IPS DF 6.9 (cell line): ENCODE measurements around the gene UNC45A.
A peak's percentile ranks its signal among the peaks of the same experiment; 100 is the strongest.

Experiments
- DNase-seq: peaks from one replicate; pipeline ENCODE4 v3.0.0-alpha.2; 2013; ENCODE audit warnings: low read depth, low spot score
- H3K27ac ChIP-seq: one replicate; pipeline ENCODE4 v1.5.1; 2013; ENCODE audit warnings: low read length, control low read depth
- H3K27me3 ChIP-seq: 2 replicates; pipeline ENCODE4 v1.6.1; 2013; ENCODE audit warnings: mild to moderate bottlenecking, low read length; ENCODE audit not compliant: control insufficient read depth, insufficient read depth
- H3K36me3 ChIP-seq: 2 replicates; pipeline ENCODE4 v1.6.1; 2013; ENCODE audit warnings: low read length; ENCODE audit not compliant: control insufficient read depth, insufficient read depth
- H3K4me1 ChIP-seq: 2 replicates; pipeline ENCODE4 v1.6.1; 2013; ENCODE audit warnings: low read length; ENCODE audit not compliant: control insufficient read depth, insufficient read depth
- H3K4me3 ChIP-seq: 2 replicates; pipeline ENCODE4 v1.5.1; 2013; ENCODE audit warnings: mild to moderate bottlenecking, low read length
- H3K9me3 ChIP-seq: 2 replicates; pipeline ENCODE4 v1.6.1; 2013; ENCODE audit warnings: low read length, inconsistent platforms; ENCODE audit not compliant: control insufficient read depth, insufficient read depth
- WGBS: extraction: QIAGEN DNeasy Blood & Tissue Kit; methylation state at CpG from one replicate; pipeline ENCODE4 v1.1.7; 2013; ENCODE audit warnings: mixed read lengths, missing lambda C conversion rate; ENCODE audit not compliant: insufficient read length, insufficient coverage; 5-methylcytosine and 5-hydroxymethylcytosine counted together

The UNC45A gene

DNA sequence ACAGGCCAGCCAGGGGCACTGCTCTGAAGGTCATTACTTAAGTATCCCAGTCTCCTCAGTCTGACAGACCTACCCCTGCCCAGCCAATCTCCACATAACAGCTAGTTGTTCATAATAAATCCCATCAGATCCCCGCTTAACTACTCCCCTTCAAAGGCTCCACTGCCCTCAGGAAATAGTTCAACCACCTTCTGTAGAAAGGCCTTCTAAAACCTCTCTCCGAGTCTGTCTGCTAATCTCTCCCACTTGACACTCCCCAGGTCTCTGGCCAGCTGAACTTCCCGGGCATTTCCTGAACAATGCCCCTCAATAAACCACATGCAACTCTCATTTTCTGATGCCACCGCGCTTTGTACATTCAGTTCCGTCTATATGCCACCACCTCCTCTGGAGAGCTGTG, 53.2 kb downstream of the UNC45A start:
- WGBS, result no CpG with 5 or more reads among the region's 6 CpGs
- Histone ChIP-seq H3K9me3 (no peaks in the 10 kb centered on the region), H3K36me3 (peaks cover 5% of the 10 kb centered on the region; the same call in 1 of the 2 replicates), H3K27ac (no peak overlapping the region), H3K4me3 (no peak overlapping the region), H3K4me1 (no peaks in the 10 kb centered on the region), H3K27me3 (no peaks in the 10 kb centered on the region)
- DNase-seq, result no peak

- no peaks in the 10 kb centered on the region; the same call in 1 of the 2 replicates for H3K36me3 ChIP-seq
- no peaks in the 10 kb centered on the region for H3K27me3 ChIP-seq
- no CpG with 5 or more reads among the region's 7 CpGs for WGBS
- H3K27ac ChIP-seq, result no peak overlapping the region
- H3K4me3 ChIP-seq, result no peak overlapping the region
- H3K9me3 ChIP-seq, result no peaks in the 10 kb centered on the region
- no peaks in the 10 kb centered on the region for H3K4me1 ChIP-seq
- no peak for DNase-seq
Observed at GRCh38 chr15:90989040-90989768, 54.1 kb downstream of the UNC45A start.

DNA sequence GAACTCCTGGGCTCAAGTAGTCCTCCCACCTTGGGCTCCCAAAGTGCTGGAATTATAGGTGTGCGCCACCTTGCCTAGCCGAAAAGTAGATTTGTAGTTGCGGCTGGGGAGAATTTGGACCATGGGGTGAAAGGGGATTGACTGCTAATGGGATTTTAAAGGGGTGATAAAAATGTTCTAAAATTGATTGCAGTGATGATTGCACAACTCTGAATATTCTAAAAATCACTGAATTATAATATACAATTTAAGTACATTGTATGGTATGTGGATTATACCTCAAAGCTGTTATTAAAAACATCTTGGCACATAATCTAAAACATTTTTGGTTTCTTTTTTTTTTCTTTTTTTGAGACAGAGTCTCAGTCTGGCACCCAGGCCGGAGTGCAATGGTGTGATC, 55.4 kb downstream of the UNC45A start:
- Histone ChIP-seq H3K4me1 (no peaks in the 10 kb centered on the region), H3K36me3 (no peaks in the 10 kb centered on the region)
- WGBS, result no CpG with 5 or more reads among the region's 4 CpGs

GRCh38 chr15:90991587-90992285, 56.7 kb downstream of the UNC45A start:
- WGBS, result no CpG with 5 or more reads among the region's 6 CpGs
- DNase-seq, result no peak
- no peak overlapping the region for H3K4me3 ChIP-seq
- H3K36me3 ChIP-seq, result no peaks in the 10 kb centered on the region
- H3K9me3 ChIP-seq, result no peaks in the 10 kb centered on the region
- H3K27me3 ChIP-seq, result no peaks in the 10 kb centered on the region
- no peaks in the 10 kb centered on the region for H3K4me1 ChIP-seq
- no peak overlapping the region for H3K27ac ChIP-seq

More for the DNA sequence above, 55.4 kb downstream of the UNC45A start:
- H3K9me3 ChIP-seq, result no peaks in the 10 kb centered on the region
- DNase-seq, result no peak
- no peak overlapping the region for H3K27ac ChIP-seq
- no peaks in the 10 kb centered on the region for H3K27me3 ChIP-seq
- H3K4me3 ChIP-seq, result no peak overlapping the region

GRCh38 chr15:90994059-90994416, 59.0 kb downstream of the UNC45A start:
- Histone ChIP-seq H3K4me3 (peak overlapping the region; percentile 77), H3K27me3 (no peaks in the 10 kb centered on the region), H3K27ac (no peak overlapping the region), H3K4me1 (no peaks in the 10 kb centered on the region), H3K36me3 (peaks cover 6% of the 10 kb centered on the region; the same call in 1 of the 2 replicates), H3K9me3 (no peaks in the 10 kb centered on the region)
- DNase-seq, result no peak
- WGBS, result no CpG with 5 or more reads among the region's 50 CpGs

GRCh38 chr15:90994417-90995311, 59.6 kb downstream of the UNC45A start, which contains the start of gene PRC1:
Gene PRC1, minus strand, starts transcription at chr15:90994535. Its CDS starts 118 bp downstream, at chr15:90994417.
- WGBS, result no CpG with 5 or more reads among the region's 75 CpGs
- Histone ChIP-seq H3K4me1 (no peaks in the 10 kb centered on the region), H3K27me3 (no peaks in the 10 kb centered on the region), H3K27ac (no peak within 1 kb of the TSS), H3K9me3 (no peaks in the 10 kb centered on the region), H3K36me3 (peaks cover 9% of the 10 kb centered on the region; the same call in 1 of the 2 replicates), H3K4me3 (peak within 1 kb of the TSS; percentile 77)
- peak; percentile 87 for DNase-seq

DNA sequence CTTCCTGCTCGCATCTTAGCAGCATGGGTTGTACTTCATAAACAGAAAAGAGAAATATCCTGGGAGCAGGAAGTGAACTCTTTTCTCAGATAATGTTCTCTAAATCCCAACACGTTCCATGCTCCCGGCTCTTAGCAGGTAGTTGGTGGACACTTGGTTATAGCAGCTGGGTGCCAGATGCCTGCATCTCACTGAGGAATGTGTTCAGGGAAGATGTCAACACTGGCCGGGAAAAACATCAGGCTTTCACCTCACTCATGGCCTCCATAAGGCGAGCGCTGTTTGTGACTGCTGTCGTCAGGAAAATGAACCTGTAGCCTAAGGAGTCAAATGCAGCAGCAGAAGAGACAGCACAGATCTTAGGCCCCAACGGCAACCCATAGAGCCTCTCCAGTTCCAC, 63.7 kb downstream of the UNC45A start:
- Histone ChIP-seq H3K9me3 (no peaks in the 10 kb centered on the region), H3K36me3 (peaks cover 20% of the 10 kb centered on the region; the same call in 1 of the 2 replicates), H3K4me3 (no peak overlapping the region), H3K27ac (no peak overlapping the region), H3K27me3 (no peaks in the 10 kb centered on the region), H3K4me1 (no peaks in the 10 kb centered on the region)
- no CpG with 5 or more reads among the region's 8 CpGs for WGBS
- no peak for DNase-seq

DNA sequence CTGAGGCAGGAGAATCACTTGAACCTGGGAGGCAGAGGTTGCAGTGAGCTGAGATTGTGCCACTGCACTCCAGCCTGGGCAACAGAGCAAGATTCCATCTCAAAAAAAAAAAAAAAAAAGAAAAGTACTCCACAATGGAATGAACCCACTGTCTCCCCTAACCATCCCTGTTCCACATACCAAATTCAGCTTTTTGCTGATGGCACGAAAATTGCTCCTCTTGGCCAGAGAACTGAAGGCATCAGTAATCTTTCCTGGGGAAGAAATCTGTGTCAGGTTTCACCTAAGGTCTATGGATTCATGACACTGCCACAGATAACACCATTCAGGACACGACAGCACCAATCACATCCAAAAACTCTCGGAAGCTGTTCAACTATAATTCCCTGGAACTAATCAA, 66.1 kb downstream of the UNC45A start:
- Histone ChIP-seq H3K4me1 (no peaks in the 10 kb centered on the region), H3K27ac (no peak overlapping the region), H3K36me3 (peaks cover 25% of the 10 kb centered on the region), H3K27me3 (no peaks in the 10 kb centered on the region), H3K4me3 (no peak overlapping the region), H3K9me3 (no peaks in the 10 kb centered on the region)
- WGBS, result no CpG with 5 or more reads among the region's 3 CpGs
- DNase-seq, result no peak
